HG03175 (cell line): Measurements from ENCODE around the gene NRF1.

Experiments
- ATAC-seq: cut with Tn5 transposase; IDR thresholded peaks from one replicate; pipeline ENCODE4 v1.9.1; 2021; ENCODE audit warnings: mild to moderate bottlenecking, moderate library complexity; ENCODE audit not compliant: unreplicated experiment

The NRF1 gene

GRCh38 chr7:129729511-129729910, 118.0 kb downstream of the NRF1 start:
- no peak for ATAC-seq

GRCh38 chr7:129730159-129730558, 118.6 kb downstream of the NRF1 start:
- ATAC-seq = no peak

GRCh38 chr7:129734400-129734799, 122.9 kb downstream of the NRF1 start:
- no peak for ATAC-seq

GRCh38 chr7:129739427-129739826, 127.9 kb downstream of the NRF1 start:
- no peak for ATAC-seq

- ATAC-seq = no peak
These were observed 129.3 kb downstream of the NRF1 start for GRCh38 chr7:129740574-129741410.

- no peak for ATAC-seq
These were observed 130.3 kb downstream of the NRF1 start for GRCh38 chr7:129741743-129742213.

- no peak for ATAC-seq
These were observed 130.7 kb downstream of the NRF1 start for GRCh38 chr7:129742256-129742655.

- no peak for ATAC-seq
These were observed 135.5 kb downstream of the NRF1 start for GRCh38 chr7:129746857-129747529.

- ATAC-seq = no peak
These were observed 137.0 kb downstream of the NRF1 start for GRCh38 chr7:129748356-129749109.

- no peak for ATAC-seq
These were observed 138.6 kb downstream of the NRF1 start for GRCh38 chr7:129750091-129750490.

GRCh38 chr7:129750501-129750900, 139.0 kb downstream of the NRF1 start:
- ATAC-seq = no peak

GRCh38 chr7:129751916-129752315, 140.4 kb downstream of the NRF1 start:
- no peak for ATAC-seq

- no peak for ATAC-seq
These were observed 141.2 kb downstream of the NRF1 start for GRCh38 chr7:129752760-129753159.

- ATAC-seq = no peak
These were observed 142.9 kb downstream of the NRF1 start for GRCh38 chr7:129754406-129754805.

GRCh38 chr7:129757991-129758390, 146.5 kb downstream of the NRF1 start:
- ATAC-seq = no peak

GRCh38 chr7:129762387-129762969, 151.0 kb downstream of the NRF1 start:
- ATAC-seq = no peak

GRCh38 chr7:129764247-129765084, 152.9 kb downstream of the NRF1 start:
- no peak for ATAC-seq

GRCh38 chr7:129765352-129765751, 153.8 kb downstream of the NRF1 start:
- no peak for ATAC-seq

GRCh38 chr7:129767120-129768015, 155.8 kb downstream of the NRF1 start:
- ATAC-seq = no peak
